K562 (cell line): ENCODE measurements around the gene CHTOP. TPM values are rescaled to one million over a fixed set of nuclear protein-coding genes. Genes with fewer than 3 reads are reported as not detected.
A peak's percentile ranks its signal among the peaks of the same experiment; 100 is the strongest.

Experiments
- ATAC-seq: fragments of 200-7000 bp; cut with Tn5 transposase; 3 replicates; pipeline ENCODE4 v1.9.1; 2020; ENCODE audit warnings: moderate library complexity
- BruUV-seq: library from RNA; stranded (reverse); fragments of 400-500 nt; replicated peaks from 2 replicates; lab custom pipeline; 2021; lab: Mats Ljungman, UMichigan
- CTCF ChIA-PET: fragments of 300-600 bp; formaldehyde crosslinking; extraction: SDS; loops from one replicate; lab custom pipeline; 2021; ENCODE audit warnings: low intra/inter-chr PET ratio; lab: Yijun Ruan, JAX
- POLR2A ChIA-PET: fragments of 300-600, 350-650 bp; sonication (Branson Sonifier 250); formaldehyde crosslinking; extraction: SDS; loops from one replicate; lab custom pipeline; 2021; ENCODE audit warnings: antibody characterized with exemption, inconsistent platforms; lab: Yijun Ruan, JAX
- DNase-seq, 4 experiments: peaks; one replicate each; pipeline versions ENCODE4 v3.0.0 to v3.0.0-alpha.2; 2011 to 2018; ENCODE audit warnings: low spot score in 3 of 4, mixed read lengths in 3 of 4; ENCODE audit errors: extremely low read depth in 1 of 4
- FAIRE-seq: peaks from 2 replicates; lab custom pipeline; 2011; peaks lifted over from hg19 to GRCh38; lab: Jason Lieb, UNC
- H2AFZ ChIP-seq: 2 replicates; pipeline ENCODE4 v1.6.0; 2011; ENCODE audit warnings: low read depth, low read length, control low read depth, inconsistent platforms
- H3K27ac ChIP-seq: fragments of 200-600 bp; 3 replicates; pipeline ENCODE4 v1.8.0; 2011; ENCODE audit warnings: low read depth, mild to moderate bottlenecking, control low read depth, inconsistent platforms, low read length, moderate library complexity, mixed read lengths; ENCODE audit errors: extremely low read depth
- H3K27me3 ChIP-seq, 2 experiments: fragments of 300-600 bp in 1 of 2; 2 replicates in 1 of 2; 3 replicates in 1 of 2; pipeline versions ENCODE4 v1.6.0 to v1.8.0; 2011; ENCODE audit warnings: inconsistent platforms in 2 of 2, low read length in 2 of 2, mild to moderate bottlenecking in 1 of 2, mixed read lengths in 1 of 2, moderate library complexity in 1 of 2; ENCODE audit not compliant: control insufficient read depth in 2 of 2, insufficient read depth in 2 of 2
- H3K36me3 ChIP-seq: fragments of 300-600 bp; 3 replicates; pipeline ENCODE4 v1.8.0; 2011; ENCODE audit warnings: mild to moderate bottlenecking, low read length, inconsistent platforms; ENCODE audit not compliant: control insufficient read depth, insufficient read depth
- H3K4me1 ChIP-seq, 2 experiments: fragments of 200-600 bp in 1 of 2; replicated peaks in 1 of 2; 2 replicates in 1 of 2; 3 replicates in 1 of 2; pipeline versions ENCODE4 v1.5.1 to v1.8.0; 2011; ENCODE audit warnings: inconsistent platforms in 2 of 2, low read length in 2 of 2, mild to moderate bottlenecking in 1 of 2, mixed read lengths in 1 of 2, moderate library complexity in 1 of 2; ENCODE audit not compliant: control insufficient read depth in 2 of 2, insufficient read depth in 2 of 2
- H3K4me2 ChIP-seq: 2 replicates; pipeline ENCODE4 v1.6.1; 2011; ENCODE audit warnings: low read length, control low read depth, inconsistent platforms, mixed read lengths; ENCODE audit not compliant: insufficient read depth
- H3K4me3 ChIP-seq: fragments of 200-600 bp; sonication (generic), shearing (Covaris generic); 2 replicates; pipeline ENCODE4 v1.5.1; 2016; ENCODE audit warnings: control low read depth, inconsistent platforms
- H3K79me2 ChIP-seq: fragments of 200-600 bp; 3 replicates; pipeline ENCODE4 v1.8.0; 2011; ENCODE audit warnings: low read length, inconsistent platforms; ENCODE audit not compliant: control insufficient read depth, insufficient read depth
- H3K9ac ChIP-seq, 2 experiments: 2 replicates each; pipeline versions ENCODE4 v1.6.0 to v1.6.1; 2011; ENCODE audit warnings: low read depth in 2 of 2, low read length in 2 of 2, control low read depth in 1 of 2, inconsistent platforms in 1 of 2, mild to moderate bottlenecking in 1 of 2, mixed read lengths in 1 of 2; ENCODE audit not compliant: insufficient read depth in 1 of 2
- H3K9me1 ChIP-seq: one replicate; pipeline ENCODE4 v1.6.0; 2011; ENCODE audit warnings: inconsistent platforms, mild to moderate bottlenecking, low read length, moderate library complexity; ENCODE audit not compliant: control insufficient read depth, insufficient read depth
- H3K9me3 ChIP-seq: replicated peaks from 2 replicates; pipeline ENCODE4 v1.5.1; 2011; ENCODE audit warnings: low read depth, low read length, inconsistent platforms; ENCODE audit not compliant: control insufficient read depth, insufficient read depth
- H4K20me1 ChIP-seq: replicated peaks from 2 replicates; pipeline ENCODE4 v1.6.1; 2011; ENCODE audit warnings: low read length, inconsistent platforms, mixed read lengths; ENCODE audit not compliant: control insufficient read depth, insufficient read depth
- BHLHE40 ChIP-seq: IDR thresholded peaks from 2 replicates; pipeline ENCODE4 v1.6.1; 2011; ENCODE audit warnings: low read length, improper control_type of control experiment
- EP300 ChIP-seq: IDR thresholded peaks from 2 replicates; pipeline ENCODE4 v1.6.1; 2012; ENCODE audit warnings: low read length, improper control_type of control experiment
- KDM1A ChIP-seq, 2 experiments: fragments of 450-650 bp; IDR thresholded peaks; 2 replicates each; pipeline ENCODE4 v1.6.1; 2016; ENCODE audit warnings: mild to moderate bottlenecking in 2 of 2
- MGA ChIP-seq: fragments of 450-650 bp; IDR thresholded peaks from 2 replicates; pipeline ENCODE4 v1.6.1; 2016; ENCODE audit warnings: mild to moderate bottlenecking, moderate library complexity
- NFE2L1 ChIP-seq: fragments of 450-650 bp; IDR thresholded peaks from 2 replicates; pipeline ENCODE4 v1.6.1; 2016; ENCODE audit warnings: missing genetic modification characterization, low read depth, mild to moderate bottlenecking, missing compliant biosample characterization, moderate library complexity, borderline replicate concordance
- OTX1 ChIP-seq: fragments of 450-650 bp; formaldehyde crosslinking; IDR thresholded peaks from 2 replicates; pipeline ENCODE4 v1.4.0; 2022; ENCODE audit warnings: mild to moderate bottlenecking
- RFX1 ChIP-seq: fragments of 450-650 bp; IDR thresholded peaks from 2 replicates; pipeline ENCODE4 v1.6.1; 2016; ENCODE audit warnings: mild to moderate bottlenecking, moderate library complexity
- SMAD3 ChIP-seq: fragments of 450-650 bp; formaldehyde crosslinking; conservative IDR thresholded peaks from 2 replicates; pipeline ENCODE4 v1.4.0; 2020; ENCODE audit warnings: mild to moderate bottlenecking
- TAF9B ChIP-seq: fragments of 450-650 bp; IDR thresholded peaks from 2 replicates; pipeline ENCODE4 v1.6.1; 2018; ENCODE audit warnings: mild to moderate bottlenecking; ENCODE audit not compliant: partially characterized antibody
- WGBS: fragments of 100-300 bp; shearing (Covaris generic); methylation state at CpG from one replicate; pipeline ENCODE4 v1.1.6; 2016; ENCODE audit warnings: low coverage, mixed read lengths; ENCODE audit not compliant: insufficient coverage; ENCODE audit errors: missing lambda C conversion rate; 5-methylcytosine and 5-hydroxymethylcytosine counted together
- in situ Hi-C: fragments of 300-500 bp; cut with MboI; formaldehyde crosslinking; loops from 4 replicates; pipeline ENCODE4 v1.15.0; 2018; ENCODE audit warnings: inconsistent platforms, mixed read lengths
- intact Hi-C: fragments of 100-400 bp; cut with micrococcal nuclease; formaldehyde crosslinking; loops from 2 replicates; pipeline ENCODE4 v1.14.2; 2022
- polyA plus RNA-seq, 8 experiments: library from polyadenylated mRNA; depleted of rRNA in 4 of 8; stranded (reverse) in 5 of 8; unstranded in 3 of 8; fragments of >200 nt; fragmentation: Nextera tagmentation in 2 of 8; fragmentation: Illumina TruSeq in 1 of 8; extraction: Ambion mirVana in 2 of 8; extraction: Trizol in 1 of 8; gene quantifications; 2 replicates each; pipeline versions ENCODE4 v1.2.1 to v1.2.3, GENCODE V29; 2011 to 2014; ENCODE audit warnings: inconsistent platforms in 1 of 8, missing spikeins in 1 of 8
- total RNA-seq, 7 experiments: library from RNA; depleted of rRNA in 6 of 7; stranded (reverse); fragments of >200 nt in 6 of 7; fragmentation: Illumina TruSeq in 2 of 7; extraction: Trizol in 2 of 7; gene quantifications; 2 replicates each; pipeline versions ENCODE4 v1.2.1 to v1.2.3, GENCODE V29; 2011 to 2021; ENCODE audit warnings: low replicate concordance in 1 of 7

CHTOP gene
- total and polyA plus RNA-seq, 9 of the 15 experiments (the other 6 are each of a cell fraction or from before 2014, with no cell fraction given) = 10.2 to 91.8 (median 60.8) TPM

DNA sequence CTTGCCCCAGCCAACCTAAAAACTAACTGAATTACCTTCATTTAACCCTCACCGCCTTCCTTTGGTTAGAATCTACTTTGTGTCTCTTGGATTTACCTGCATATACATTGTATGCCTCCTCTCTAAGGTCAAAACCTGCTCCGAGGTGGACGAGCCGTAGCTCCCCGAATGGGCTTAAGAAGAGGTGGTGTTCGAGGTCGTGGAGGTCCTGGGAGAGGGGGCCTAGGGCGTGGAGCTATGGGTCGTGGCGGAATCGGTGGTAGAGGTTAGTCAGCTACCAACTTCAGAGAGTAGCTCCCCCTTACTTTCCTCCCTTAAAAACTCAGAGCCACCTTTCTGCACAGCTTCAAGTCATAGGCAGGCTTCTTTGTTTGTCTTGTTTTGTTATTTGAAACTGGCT lies 9.2 kb downstream of the CHTOP start:
- Histone ChIP-seq H3K9me3 (no peaks in the 10 kb centered on the region), H3K9ac (peak overlapping the region in 1 of 2 experiments; percentile 28; a peak in 1 of 4 replicates), H3K9me1 (no peaks in the 10 kb centered on the region), H3K36me3 (peaks cover 91% of the 10 kb centered on the region), H3K4me3 (no peak overlapping the region), H3K4me2 (no peak overlapping the region), H4K20me1 (no peaks in the 10 kb centered on the region; the same call in 1 of the 2 replicates), H3K79me2 (peaks cover 15% of the 10 kb centered on the region), H2AFZ (no peak overlapping the region), H3K27me3 (no peaks in the 10 kb centered on the region), H3K27ac (no peak overlapping the region), H3K4me1 (peaks cover 2 to 4% of the 10 kb centered on the region in 2 experiments; a peak in 3 of 5 replicates)
- ChIA-PET POLR2A (interaction anchor here (0.5 to 14.7 kb wide), 8 partner anchors 4 to 303 kb away, joined by 3 to 205 read pairs (median 4); partner anchors contain the start of genes CHTOP and SNAPIN), CTCF (no interaction called here)
- WGBS = 93% methylated on average over 9 of the region's 11 CpGs
- intact Hi-C loops (no loop called here), in situ Hi-C loops (no loop called here)
- DNase-seq (no peak), ATAC-seq (no peak), FAIRE-seq (no peak)
- TSS peak; percentile 0 for BruUV-seq
- TF ChIP-seq EP300 (no peak), OTX1 (CRISPR knock-in tag) (no peak), SMAD3 (CRISPR knock-in tag) (no peak), BHLHE40 (no peak), KDM1A (IDR thresholded peaks at IDR 0.05) (no peak), RFX1 (no peak), MGA (no peak), TAF9B (no peak), NFE2L1 (tag) (no peak)
